GM21717 (cell line): ENCODE measurements around the gene FTH1.
"Not testable (repeated sequence)": the region's sequence is repeated elsewhere in the genome, so short reads cannot be mapped to it uniquely, and the experiment has no call there.

Experiments
- ATAC-seq: cut with Tn5 transposase; IDR thresholded peaks from one replicate; pipeline ENCODE4 v1.9.1; 2021; ENCODE audit warnings: mild to moderate bottlenecking, moderate library complexity; ENCODE audit not compliant: unreplicated experiment

FTH1 gene

GRCh38 chr11:61978703-61979661 lies 11.5 kb upstream of the FTH1 start:
- ATAC-seq, result no peak

GRCh38 chr11:61976813-61977475 lies 9.5 kb upstream of the FTH1 start:
- no peak for ATAC-seq

GRCh38 chr11:61976420-61976800 lies 9.0 kb upstream of the FTH1 start:
- no peak for ATAC-seq

- ATAC-seq, result no peak
These were observed 8.4 kb upstream of the FTH1 start for GRCh38 chr11:61975638-61976419.

- no peak for ATAC-seq
These were observed 7.6 kb upstream of the FTH1 start for GRCh38 chr11:61974766-61975631.

GRCh38 chr11:61973476-61974162 lies 6.2 kb upstream of the FTH1 start:
- ATAC-seq, result no peak

GRCh38 chr11:61972672-61973475 lies 5.4 kb upstream of the FTH1 start:
- no peak for ATAC-seq

- no peak for ATAC-seq
These were observed 4.8 kb upstream of the FTH1 start for GRCh38 chr11:61972112-61972671.

GRCh38 chr11:61971248-61972111 lies 4.0 kb upstream of the FTH1 start:
- no peak for ATAC-seq

GRCh38 chr11:61969838-61970662 lies 2.6 kb upstream of the FTH1 start:
- ATAC-seq, result no peak

- no peak for ATAC-seq
These were observed 1.9 kb upstream of the FTH1 start for GRCh38 chr11:61969391-61969758.

- no peak for ATAC-seq
These were observed 1.4 kb upstream of the FTH1 start for GRCh38 chr11:61968758-61969390.

- ATAC-seq, result peak; percentile 22
These were observed 707 bp upstream of the FTH1 start for GRCh38 chr11:61967924-61968757.

GRCh38 chr11:61966734-61967115 lies 709 bp downstream of the FTH1 start:
- no peak for ATAC-seq

GRCh38 chr11:61964666-61965271 lies 2.7 kb downstream of the FTH1 start:
- ATAC-seq, result not testable (repeated sequence)
